ENCODE measurements around the gene AXL.

AXL gene

GRCh38 chr19:41305927-41306793, 87.1 kb downstream of the AXL start:
- no peak overlapping the region for H3K4me3 ChIP-seq (ENCODE audit: low read depth, low read length)
- no peak for DNase-seq (ENCODE audit: low read depth)
- TF ChIP-seq CTCF (IDR thresholded peaks at IDR 0.05; ENCODE audit: low read depth, low read length, missing control alignments), result no peak

GRCh38 chr19:41307090-41307875, 88.3 kb downstream of the AXL start:
- no peak for TF ChIP-seq CTCF (IDR thresholded peaks at IDR 0.05; ENCODE audit: low read depth, low read length, missing control alignments)
- H3K4me3 ChIP-seq (ENCODE audit: low read depth, low read length), result no peak overlapping the region
- no peak for DNase-seq (ENCODE audit: low read depth)

- H3K4me3 ChIP-seq (ENCODE audit: low read depth, low read length), result no peak overlapping the region
- TF ChIP-seq CTCF (IDR thresholded peaks at IDR 0.05; ENCODE audit: low read depth, low read length, missing control alignments), result no peak
- DNase-seq (ENCODE audit: low read depth), result no peak
These were observed 89.0 kb downstream of the AXL start for GRCh38 chr19:41307954-41308449.

GRCh38 chr19:41308450-41309179, 89.6 kb downstream of the AXL start:
- TF ChIP-seq CTCF (IDR thresholded peaks at IDR 0.05; ENCODE audit: low read depth, low read length, missing control alignments), result peak; percentile 97
- DNase-seq (ENCODE audit: low read depth), result peak; percentile 73
- H3K4me3 ChIP-seq (ENCODE audit: low read depth, low read length), result peak overlapping the region; percentile 80; the same call in 1 of the 2 replicates

GRCh38 chr19:41309180-41310032, 90.4 kb downstream of the AXL start:
- peak overlapping the region; percentile 80 for H3K4me3 ChIP-seq (ENCODE audit: low read depth, low read length)
- TF ChIP-seq CTCF (IDR thresholded peaks at IDR 0.05; ENCODE audit: low read depth, low read length, missing control alignments), result no peak
- DNase-seq (ENCODE audit: low read depth), result no peak

Measured in GM12864 (cell line).